GM12878 (cell line): ENCODE results near the gene RPS8. TPM values are rescaled to one million over a fixed set of nuclear protein-coding genes. Genes with fewer than 3 reads are reported as not detected.

ENCODE experiments used
- ATAC-seq: fragments of 200-7000 bp; cut with Tn5 transposase; 3 replicates; pipeline ENCODE4 v1.9.1; 2020; ENCODE audit warnings: mild to moderate bottlenecking, moderate library complexity
- BruUV-seq: library from RNA; stranded (reverse); fragments of 400-500 nt; replicated peaks from 2 replicates; lab custom pipeline; 2021; lab: Mats Ljungman, UMichigan
- CTCF ChIA-PET: fragments of 300-600 bp; sonication (Branson Sonifier 250); formaldehyde crosslinking; extraction: SDS; loops from one replicate; lab custom pipeline; 2021; ENCODE audit warnings: inconsistent platforms; lab: Yijun Ruan, JAX
- POLR2A ChIA-PET: fragments of 350-600 bp; formaldehyde crosslinking; extraction: SDS; loops from one replicate; lab custom pipeline; 2021; ENCODE audit warnings: inconsistent platforms; lab: Charles Lee
- RAD21 ChIA-PET: fragments of 300-600 bp; sonication (Branson Sonifier 250); formaldehyde crosslinking; loops from one replicate; lab custom pipeline; 2023; ENCODE audit warnings: antibody characterized with exemption; ENCODE audit not compliant: unreplicated experiment; lab: Charles Lee
- SMC1A ChIA-PET: fragments of 300-600 bp; sonication (Branson Sonifier 250); formaldehyde crosslinking; loops from one replicate; lab custom pipeline; 2023; ENCODE audit not compliant: unreplicated experiment, uncharacterized antibody; lab: Charles Lee
- DNase-seq: peaks from one replicate; pipeline ENCODE4 v3.0.0-alpha.2; 2011; ENCODE audit warnings: low read depth, low spot score
- FAIRE-seq: peaks from 3 replicates; lab custom pipeline; 2011; peaks lifted over from hg19 to GRCh38; lab: Jason Lieb, UNC
- H2AFZ ChIP-seq: 2 replicates; pipeline ENCODE4 v1.6.0; 2011; ENCODE audit warnings: low read depth, low read length, control low read depth; ENCODE audit not compliant: control insufficient read depth
- H3K27ac ChIP-seq: 2 replicates; pipeline ENCODE4 v1.5.1; 2011; ENCODE audit warnings: control low read depth; ENCODE audit not compliant: control insufficient read depth, insufficient read depth
- H3K27me3 ChIP-seq, 2 experiments: replicated peaks in 1 of 2; 2 replicates each; pipeline versions ENCODE4 v1.6.0 to v1.6.1; 2011; ENCODE audit warnings: low read length in 1 of 2; ENCODE audit not compliant: control insufficient read depth in 2 of 2, insufficient read depth in 2 of 2
- H3K36me3 ChIP-seq, 2 experiments: 2 replicates each; pipeline ENCODE4 v1.5.1; 2011; ENCODE audit warnings: low read length in 1 of 2; ENCODE audit not compliant: control insufficient read depth in 2 of 2, insufficient read depth in 2 of 2
- H3K4me1 ChIP-seq: 2 replicates; pipeline ENCODE4 v1.6.1; 2011; ENCODE audit warnings: mild to moderate bottlenecking, low read length, moderate library complexity, mixed read lengths; ENCODE audit not compliant: control insufficient read depth, insufficient read depth
- H3K4me2 ChIP-seq: 2 replicates; pipeline ENCODE4 v1.6.0; 2011; ENCODE audit warnings: control low read depth; ENCODE audit not compliant: control insufficient read depth, insufficient read depth
- H3K4me3 ChIP-seq: fragments of 200-600 bp; sonication (generic); 2 replicates; pipeline ENCODE4 v1.5.1; 2016
- H3K79me2 ChIP-seq: 2 replicates; pipeline ENCODE4 v1.6.0; 2011; ENCODE audit warnings: low read length; ENCODE audit not compliant: control insufficient read depth, insufficient read depth
- H3K9ac ChIP-seq: 2 replicates; pipeline ENCODE4 v1.8.0; 2011; ENCODE audit warnings: low read length, control low read depth, mixed read lengths; ENCODE audit not compliant: control insufficient read depth, insufficient read depth
- H3K9me3 ChIP-seq: replicated peaks from 3 replicates; pipeline ENCODE4 v1.5.1; 2011; ENCODE audit warnings: mild to moderate bottlenecking, low read length; ENCODE audit not compliant: control insufficient read depth, insufficient read depth
- H4K20me1 ChIP-seq: 2 replicates; pipeline ENCODE4 v1.6.0; 2011; ENCODE audit not compliant: control insufficient read depth, insufficient read depth
- BRCA1 ChIP-seq: IDR thresholded peaks from 2 replicates; pipeline ENCODE4 v1.6.1; 2011; ENCODE audit warnings: low read depth, low read length, improper control_type of control experiment
- CBX3 ChIP-seq: fragments of 200-600 bp; sonication (generic); IDR thresholded peaks from 2 replicates; pipeline ENCODE4 v1.6.1; 2016; ENCODE audit warnings: low read depth, borderline replicate concordance
- EP300 ChIP-seq, 2 experiments: fragments of 150-350 bp in 1 of 2; IDR thresholded peaks; 2 replicates each; pipeline ENCODE4 v1.6.1; 2011 to 2012; ENCODE audit warnings: low read depth in 2 of 2, low read length in 2 of 2, borderline replicate concordance in 1 of 2, improper control_type of control experiment in 1 of 2, inconsistent platforms in 1 of 2; ENCODE audit not compliant: control insufficient read depth in 1 of 2
- ETV6 ChIP-seq, 2 experiments: fragments of 450-650 bp in 1 of 2; IDR thresholded peaks in 1 of 2; conservative IDR thresholded peaks in 1 of 2; 2 replicates each; pipeline ENCODE4 v1.6.1; 2014; ENCODE audit warnings: antibody characterized with exemption in 1 of 2, borderline replicate concordance in 1 of 2, low read depth in 1 of 2, mild to moderate bottlenecking in 1 of 2, moderate library complexity in 1 of 2
- EZH2 ChIP-seq: IDR thresholded peaks from 2 replicates; pipeline ENCODE4 v1.6.1; 2012; ENCODE audit warnings: low read depth, mild to moderate bottlenecking, control low read depth, inconsistent platforms, low read length, borderline replicate concordance; ENCODE audit not compliant: control insufficient read depth
- HCFC1 ChIP-seq: fragments of 150-350 bp; IDR thresholded peaks from 2 replicates; pipeline ENCODE4 v1.6.1; 2014; ENCODE audit warnings: low read length
- MTA3 ChIP-seq: IDR thresholded peaks from 2 replicates; pipeline ENCODE4 v1.6.1; 2012; ENCODE audit warnings: low read length, inconsistent platforms, borderline replicate concordance
- NFIC ChIP-seq: IDR thresholded peaks from 2 replicates; pipeline ENCODE4 v1.6.1; 2012; ENCODE audit warnings: low read depth, mild to moderate bottlenecking, inconsistent platforms, low read length, moderate library complexity
- NR2C1 ChIP-seq: fragments of 450-650 bp; IDR thresholded peaks from 2 replicates; pipeline ENCODE4 v1.6.1; 2017; ENCODE audit warnings: antibody characterized with exemption, mild to moderate bottlenecking, moderate library complexity
- POLR2A ChIP-seq: IDR thresholded peaks from 2 replicates; pipeline ENCODE4 v1.6.1; 2011; ENCODE audit warnings: low read depth, mild to moderate bottlenecking, low read length
- SMAD1 ChIP-seq: fragments of 450-650 bp; IDR thresholded peaks from 2 replicates; pipeline ENCODE4 v1.6.1; 2018; ENCODE audit warnings: mild to moderate bottlenecking, low read depth; ENCODE audit not compliant: partially characterized antibody
- SUZ12 ChIP-seq: fragments of 200-600 bp; sonication (generic); IDR thresholded peaks from one replicate; pipeline ENCODE4 v1.6.1; 2018; ENCODE audit warnings: antibody characterized with exemption, mild to moderate bottlenecking; ENCODE audit not compliant: unreplicated experiment
- TAF1 ChIP-seq: IDR thresholded peaks from 2 replicates; pipeline ENCODE4 v1.6.1; 2011; ENCODE audit warnings: mild to moderate bottlenecking, low read depth, low read length, borderline replicate concordance
- ZBED1 ChIP-seq: IDR thresholded peaks from 2 replicates; pipeline ENCODE4 v1.6.1; 2016; ENCODE audit warnings: borderline replicate concordance
- ZNF217 ChIP-seq: fragments of 450-650 bp; IDR thresholded peaks from 2 replicates; pipeline ENCODE4 v1.6.1; 2017; ENCODE audit warnings: antibody characterized with exemption, mild to moderate bottlenecking
- WGBS: methylation state at CpG from one replicate; pipeline ENCODE4 v1.1.6; 2016; ENCODE audit warnings: low lambda C conversion rate; ENCODE audit not compliant: insufficient replicate concordance, insufficient coverage; ENCODE audit errors: missing lambda C conversion rate; 5-methylcytosine and 5-hydroxymethylcytosine counted together
- in situ Hi-C: fragments of 300-500 bp; cut with MboI; formaldehyde crosslinking; loops from 9 replicates; pipeline ENCODE4 v1.14.3; 2018; ENCODE audit warnings: mixed read lengths
- intact Hi-C: fragments of 100-400 bp; cut with micrococcal nuclease; formaldehyde crosslinking; loops from one replicate; pipeline ENCODE4 v1.14.2; 2022; ENCODE audit not compliant: unreplicated experiment
- polyA plus RNA-seq, 11 experiments: library from polyadenylated mRNA; depleted of rRNA in 4 of 11; unstranded in 6 of 11; stranded (reverse) in 5 of 11; fragments of >200 nt; fragmentation: Nextera tagmentation in 4 of 11; fragmentation: Illumina TruSeq in 1 of 11; extraction: Ambion mirVana in 4 of 11; extraction: Trizol in 1 of 11; gene quantifications; 1 replicate in 1 of 11; 2 replicates in 10 of 11; pipeline versions ENCODE4 v1.2.1 to v1.2.3, GENCODE V29; 2011 to 2016; ENCODE audit warnings: inconsistent platforms in 2 of 11, missing spikeins in 2 of 11, low read depth in 1 of 11
- total RNA-seq, 4 experiments: library from RNA; depleted of rRNA in 3 of 4; stranded (reverse); fragments of >200 nt in 3 of 4; fragmentation: Illumina TruSeq in 1 of 4; extraction: Trizol in 1 of 4; gene quantifications; 2 replicates each; pipeline versions ENCODE4 v1.2.1 to v1.2.3, GENCODE V29; 2013 to 2021
- TF ChIP-seq, protein P1 (sequence below): fragments of 450-650 bp; IDR thresholded peaks from 2 replicates; pipeline ENCODE4 v1.6.1; 2017; ENCODE audit warnings: mild to moderate bottlenecking, moderate library complexity
- TF ChIP-seq, protein P2 (sequence below): IDR thresholded peaks from 2 replicates; pipeline ENCODE4 v1.6.1; 2011; ENCODE audit warnings: mild to moderate bottlenecking, low read depth, low read length, moderate library complexity; ENCODE audit not compliant: insufficient replicate concordance
- TF ChIP-seq, protein P3 (sequence below): IDR thresholded peaks from 2 replicates; pipeline ENCODE4 v1.6.1; 2012; ENCODE audit warnings: low read depth, low read length, improper control_type of control experiment

Gene RPS8
- total and polyA plus RNA-seq, 10 of the 15 experiments (the other 5 are each of a cell fraction or from before 2014, with no cell fraction given) = 1,296 to 3,461 (median 2,877) TPM

DNA sequence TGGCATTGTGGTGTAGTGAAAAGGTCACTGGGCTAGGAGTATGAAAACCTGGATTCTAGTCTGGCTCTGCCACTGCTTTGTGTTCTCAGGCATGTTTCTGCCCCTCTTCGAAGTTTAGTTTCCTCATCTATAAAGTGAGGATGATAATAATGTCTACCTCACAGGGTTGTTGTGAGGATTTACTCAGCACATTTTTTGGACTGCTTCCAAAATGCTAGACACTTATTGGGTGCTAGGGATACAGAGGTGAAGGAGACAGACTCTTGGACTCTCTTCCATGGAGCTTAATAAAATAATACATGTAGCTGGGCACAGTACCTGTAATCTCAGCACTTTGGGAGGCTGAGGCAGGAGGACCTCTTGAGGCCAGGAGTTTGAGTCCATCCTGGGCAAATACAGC lies 32.1 kb upstream of the RPS8 start (continued):
- TF ChIP-seq, protein P1, sequence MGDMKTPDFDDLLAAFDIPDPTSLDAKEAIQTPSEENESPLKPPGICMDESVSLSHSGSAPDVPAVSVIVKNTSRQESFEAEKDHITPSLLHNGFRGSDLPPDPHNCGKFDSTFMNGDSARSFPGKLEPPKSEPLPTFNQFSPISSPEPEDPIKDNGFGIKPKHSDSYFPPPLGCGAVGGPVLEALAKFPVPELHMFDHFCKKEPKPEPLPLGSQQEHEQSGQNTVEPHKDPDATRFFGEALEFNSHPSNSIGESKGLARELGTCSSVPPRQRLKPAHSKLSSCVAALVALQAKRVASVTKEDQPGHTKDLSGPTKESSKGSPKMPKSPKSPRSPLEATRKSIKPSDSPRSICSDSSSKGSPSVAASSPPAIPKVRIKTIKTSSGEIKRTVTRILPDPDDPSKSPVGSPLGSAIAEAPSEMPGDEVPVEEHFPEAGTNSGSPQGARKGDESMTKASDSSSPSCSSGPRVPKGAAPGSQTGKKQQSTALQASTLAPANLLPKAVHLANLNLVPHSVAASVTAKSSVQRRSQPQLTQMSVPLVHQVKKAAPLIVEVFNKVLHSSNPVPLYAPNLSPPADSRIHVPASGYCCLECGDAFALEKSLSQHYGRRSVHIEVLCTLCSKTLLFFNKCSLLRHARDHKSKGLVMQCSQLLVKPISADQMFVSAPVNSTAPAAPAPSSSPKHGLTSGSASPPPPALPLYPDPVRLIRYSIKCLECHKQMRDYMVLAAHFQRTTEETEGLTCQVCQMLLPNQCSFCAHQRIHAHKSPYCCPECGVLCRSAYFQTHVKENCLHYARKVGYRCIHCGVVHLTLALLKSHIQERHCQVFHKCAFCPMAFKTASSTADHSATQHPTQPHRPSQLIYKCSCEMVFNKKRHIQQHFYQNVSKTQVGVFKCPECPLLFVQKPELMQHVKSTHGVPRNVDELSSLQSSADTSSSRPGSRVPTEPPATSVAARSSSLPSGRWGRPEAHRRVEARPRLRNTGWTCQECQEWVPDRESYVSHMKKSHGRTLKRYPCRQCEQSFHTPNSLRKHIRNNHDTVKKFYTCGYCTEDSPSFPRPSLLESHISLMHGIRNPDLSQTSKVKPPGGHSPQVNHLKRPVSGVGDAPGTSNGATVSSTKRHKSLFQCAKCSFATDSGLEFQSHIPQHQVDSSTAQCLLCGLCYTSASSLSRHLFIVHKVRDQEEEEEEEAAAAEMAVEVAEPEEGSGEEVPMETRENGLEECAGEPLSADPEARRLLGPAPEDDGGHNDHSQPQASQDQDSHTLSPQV = no peak
- TF ChIP-seq POLR2A (no peak), ETV6 (conservative IDR thresholded peaks at IDR 0.05 in 1 of 2, IDR thresholded peaks at IDR 0.05 in 1 of 2; ENCODE audit: borderline replicate concordance in 1 of 2, low read depth in 1 of 2) (no peak), TAF1 (no peak), SMAD1 (no peak), MTA3 (no peak), EP300 (IDR thresholded peaks at IDR 0.05; ENCODE audit: borderline replicate concordance in 1 of 2, control insufficient read depth in 1 of 2, low read depth in 2 of 2, low read length in 2 of 2) (no peak), SUZ12 (no peak), ZNF217 (no peak)
- TF ChIP-seq, all 136 proteins: peak for 0

DNA sequence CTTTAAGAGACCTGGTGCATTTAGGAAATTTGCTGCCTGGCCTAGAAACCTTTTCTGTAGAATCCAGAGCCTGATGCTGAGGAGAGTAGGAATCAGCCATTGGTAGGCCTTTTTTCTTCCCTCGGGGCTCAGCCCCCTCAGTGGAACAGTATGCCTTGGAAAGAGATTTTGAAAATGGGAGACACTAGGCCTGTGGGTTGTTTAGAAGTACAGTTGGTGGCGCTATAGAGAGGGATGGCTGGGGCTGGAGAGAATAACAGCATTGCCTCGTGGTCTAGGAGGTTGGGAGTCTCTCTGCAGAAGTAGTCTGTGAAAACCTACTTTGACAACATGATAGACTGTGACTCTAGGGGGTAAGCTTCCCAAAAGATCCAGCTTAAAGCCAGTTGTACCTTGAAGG lies 27.5 kb upstream of the RPS8 start:
- intact Hi-C loops (no loop called here), in situ Hi-C loops (no loop called here)
- ATAC-seq (no peak), DNase-seq (no peak), FAIRE-seq (no peak)
- H2AFZ ChIP-seq = no peak overlapping the region
- POLR2A ChIA-PET = interaction anchor here (0.8 kb wide), 1 partner anchor 28 kb away, joined by 3 read pairs; the partner anchor contains the start of gene RPS8
- H4K20me1 ChIP-seq = no peaks in the 10 kb centered on the region
- H3K4me1 ChIP-seq = no peaks in the 10 kb centered on the region
- 98% methylated on average over 3 of the region's 3 CpGs for WGBS
- H3K79me2 ChIP-seq = peaks cover 17% of the 10 kb centered on the region
- no peak overlapping the region for H3K4me3 ChIP-seq
- H3K9ac ChIP-seq = no peak overlapping the region
- H3K27ac ChIP-seq = no peak overlapping the region
- SMC1A ChIA-PET = interaction anchor here (1.0 to 2.3 kb wide), 4 partner anchors 11 to 19 kb away, joined by 3 to 9 read pairs (median 4); no protein-coding TSS in a partner anchor
- H3K27me3 ChIP-seq = no peaks in the 10 kb centered on the region
- H3K4me2 ChIP-seq = no peak overlapping the region
- no peaks in the 10 kb centered on the region for H3K9me3 ChIP-seq
- H3K36me3 ChIP-seq = peaks cover 24 to 30% of the 10 kb centered on the region in 2 experiments
- CTCF ChIA-PET = interaction anchor here (0.8 to 3.1 kb wide), 5 partner anchors 14 to 37 kb away, joined by 3 to 12 read pairs (median 4); partner anchors contain the start of gene RNU5D-1
- no TSS peak for BruUV-seq
- RAD21 ChIA-PET = no interaction called here
- TF ChIP-seq NR2C1 = no peak
- TF ChIP-seq TAF1 = no peak
- TF ChIP-seq, protein P2, sequence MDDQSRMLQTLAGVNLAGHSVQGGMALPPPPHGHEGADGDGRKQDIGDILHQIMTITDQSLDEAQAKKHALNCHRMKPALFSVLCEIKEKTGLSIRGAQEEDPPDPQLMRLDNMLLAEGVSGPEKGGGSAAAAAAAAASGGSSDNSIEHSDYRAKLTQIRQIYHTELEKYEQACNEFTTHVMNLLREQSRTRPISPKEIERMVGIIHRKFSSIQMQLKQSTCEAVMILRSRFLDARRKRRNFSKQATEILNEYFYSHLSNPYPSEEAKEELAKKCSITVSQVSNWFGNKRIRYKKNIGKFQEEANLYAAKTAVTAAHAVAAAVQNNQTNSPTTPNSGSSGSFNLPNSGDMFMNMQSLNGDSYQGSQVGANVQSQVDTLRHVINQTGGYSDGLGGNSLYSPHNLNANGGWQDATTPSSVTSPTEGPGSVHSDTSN = no peak
- no peak for TF ChIP-seq EZH2
- no peak for TF ChIP-seq ZBED1
- TF ChIP-seq BRCA1 = no peak
- no peak for TF ChIP-seq HCFC1
- TF ChIP-seq, protein P3, sequence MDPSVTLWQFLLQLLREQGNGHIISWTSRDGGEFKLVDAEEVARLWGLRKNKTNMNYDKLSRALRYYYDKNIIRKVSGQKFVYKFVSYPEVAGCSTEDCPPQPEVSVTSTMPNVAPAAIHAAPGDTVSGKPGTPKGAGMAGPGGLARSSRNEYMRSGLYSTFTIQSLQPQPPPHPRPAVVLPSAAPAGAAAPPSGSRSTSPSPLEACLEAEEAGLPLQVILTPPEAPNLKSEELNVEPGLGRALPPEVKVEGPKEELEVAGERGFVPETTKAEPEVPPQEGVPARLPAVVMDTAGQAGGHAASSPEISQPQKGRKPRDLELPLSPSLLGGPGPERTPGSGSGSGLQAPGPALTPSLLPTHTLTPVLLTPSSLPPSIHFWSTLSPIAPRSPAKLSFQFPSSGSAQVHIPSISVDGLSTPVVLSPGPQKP = no peak
- no peak for TF ChIP-seq CBX3
- no peak for TF ChIP-seq NFIC
